ENCODE results near the gene COQ8A. TPM values are rescaled to one million over a fixed set of nuclear protein-coding genes. Genes with fewer than 3 reads are reported as not detected.

COQ8A gene
- 10.2 TPM for polyA plus RNA-seq (2012; ENCODE audit: missing spikeins)

GRCh38 chr1:226940029-226940805 is at the start of gene COQ8A:
COQ8A (plus strand) TSS chr1:226940294; CDS start chr1:226961386, 21,092 bp downstream.
- DNase-seq (ENCODE audit: insufficient read length) (peak; percentile 96), FAIRE-seq (peak; percentile 99)
- TF ChIP-seq TAF1 (IDR thresholded peaks at IDR 0.05; ENCODE audit: borderline replicate concordance, low read depth, low read length): no peak
- no peak for TF ChIP-seq POLR2A (IDR thresholded peaks at IDR 0.05; ENCODE audit: low read depth, low read length)
- TF ChIP-seq POLR2AphosphoS5 (IDR thresholded peaks at IDR 0.05; ENCODE audit: low read depth, low read length): no peak

DNA sequence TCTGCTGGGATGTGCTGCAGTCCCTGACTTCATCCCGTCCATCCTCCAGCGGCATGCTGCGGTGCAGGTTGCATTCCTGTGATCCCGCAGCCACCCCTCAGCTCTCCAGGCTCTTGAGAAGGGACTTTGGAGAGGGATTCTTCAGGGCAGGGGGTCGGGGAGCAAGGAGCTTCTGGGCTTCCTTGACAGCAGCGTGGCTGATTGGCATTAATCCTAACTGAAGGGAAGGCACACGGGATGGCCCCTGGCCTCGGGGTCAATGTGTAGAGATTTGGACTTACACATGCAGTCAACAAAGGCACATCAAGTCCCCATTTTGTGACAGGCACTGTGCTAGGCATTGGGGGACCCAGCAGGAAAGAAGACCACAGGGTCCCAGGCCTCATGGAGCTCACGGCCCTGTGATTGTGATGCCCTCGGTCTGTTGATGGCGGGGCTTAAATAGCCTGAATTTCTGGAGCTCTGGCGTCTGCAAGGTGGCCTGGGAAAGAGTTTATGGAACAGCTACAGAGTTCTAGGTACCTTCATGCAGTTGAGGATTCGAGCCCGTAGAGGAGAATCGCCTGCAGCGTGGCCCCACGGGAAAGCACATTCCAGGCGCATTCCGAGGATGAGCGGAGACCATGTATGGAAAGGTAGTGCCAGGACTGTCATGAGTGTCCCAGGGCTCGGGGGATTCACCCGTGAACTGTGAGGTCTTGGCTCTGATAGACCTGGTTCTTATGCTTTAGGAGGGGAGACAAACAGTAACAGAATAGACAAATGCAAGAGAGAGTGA is 49.6 kb upstream of the COQ8A start:
- DNase-seq (ENCODE audit: insufficient read length) (no peak), FAIRE-seq (no peak)
- no peak for TF ChIP-seq POLR2A (IDR thresholded peaks at IDR 0.05; ENCODE audit: low read depth, low read length)
- no peak for TF ChIP-seq TAF1 (IDR thresholded peaks at IDR 0.05; ENCODE audit: borderline replicate concordance, low read depth, low read length)
- TF ChIP-seq POLR2AphosphoS5 (IDR thresholded peaks at IDR 0.05; ENCODE audit: low read depth, low read length): no peak

GRCh38 chr1:226891346-226891745 is 48.7 kb upstream of the COQ8A start:
- FAIRE-seq: no peak
- TF ChIP-seq POLR2A (IDR thresholded peaks at IDR 0.05; ENCODE audit: low read depth, low read length): no peak
- TF ChIP-seq TAF1 (IDR thresholded peaks at IDR 0.05; ENCODE audit: borderline replicate concordance, low read depth, low read length): no peak
- TF ChIP-seq POLR2AphosphoS5 (IDR thresholded peaks at IDR 0.05; ENCODE audit: low read depth, low read length): no peak

DNA sequence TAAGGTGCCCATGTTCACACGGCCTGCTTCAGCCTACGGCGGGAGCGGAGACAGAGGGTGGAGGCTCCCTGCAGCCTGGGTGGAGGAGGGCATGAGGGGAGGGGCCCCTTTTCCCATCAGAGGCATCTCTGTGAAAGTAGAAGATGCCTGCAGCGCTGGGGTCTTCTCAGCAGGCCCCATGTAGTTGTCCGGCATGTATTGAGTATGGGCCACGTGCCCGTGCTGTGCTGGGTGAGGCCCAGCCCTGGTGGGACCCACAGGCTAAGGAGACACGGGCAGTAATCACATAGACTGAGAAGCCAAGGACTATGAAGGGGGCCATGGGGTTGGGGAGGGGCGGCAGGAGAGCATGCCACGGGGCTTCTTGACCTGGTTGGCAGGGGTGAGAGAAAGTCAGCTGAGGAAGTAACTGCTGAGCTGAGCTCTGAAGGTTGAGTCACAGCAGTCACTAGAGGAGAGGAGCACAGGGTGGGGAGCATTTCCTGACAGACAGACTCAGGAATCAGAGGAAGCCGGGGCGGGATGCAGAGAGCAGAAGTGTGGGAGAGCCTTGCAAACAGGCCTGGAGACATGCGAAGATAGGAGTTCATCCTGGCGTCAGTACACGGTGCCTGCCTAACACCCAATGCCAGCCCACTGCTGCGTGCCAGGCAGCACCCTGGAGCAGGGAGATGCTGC is 48.1 kb upstream of the COQ8A start:
- FAIRE-seq (no peak), DNase-seq (ENCODE audit: insufficient read length) (no peak)
- no peak for TF ChIP-seq POLR2A (IDR thresholded peaks at IDR 0.05; ENCODE audit: low read depth, low read length)
- no peak for TF ChIP-seq TAF1 (IDR thresholded peaks at IDR 0.05; ENCODE audit: borderline replicate concordance, low read depth, low read length)
- TF ChIP-seq POLR2AphosphoS5 (IDR thresholded peaks at IDR 0.05; ENCODE audit: low read depth, low read length): no peak

More at GRCh38 chr1:226891346-226891745, 48.7 kb upstream of the COQ8A start:
- no peak for DNase-seq (ENCODE audit: insufficient read length)

GRCh38 chr1:226892524-226892875 is 47.6 kb upstream of the COQ8A start:
- no peak for FAIRE-seq
- DNase-seq (ENCODE audit: insufficient read length): no peak

DNA sequence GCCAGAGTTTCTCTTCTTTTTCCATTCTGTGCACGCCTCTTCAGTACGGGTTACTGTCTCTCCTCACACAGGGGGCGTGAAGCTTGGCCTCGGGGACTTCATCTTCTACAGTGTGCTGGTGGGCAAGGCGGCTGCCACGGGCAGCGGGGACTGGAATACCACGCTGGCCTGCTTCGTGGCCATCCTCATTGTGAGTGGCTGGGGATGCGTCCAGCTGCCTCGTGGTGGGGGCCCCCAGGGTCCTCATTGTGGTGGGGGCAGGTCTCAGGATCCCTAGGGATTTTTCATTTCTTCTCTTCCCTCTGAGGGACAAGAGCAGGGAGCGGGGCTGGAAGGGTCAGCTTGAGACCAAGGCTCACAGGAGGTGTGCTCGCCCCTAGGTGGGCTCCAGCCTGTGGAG is 46.2 kb upstream of the COQ8A start:
- no peak for DNase-seq (ENCODE audit: insufficient read length)
- no peak for FAIRE-seq

More at GRCh38 chr1:226892524-226892875, 47.6 kb upstream of the COQ8A start:
- TF ChIP-seq POLR2AphosphoS5 (IDR thresholded peaks at IDR 0.05; ENCODE audit: low read depth, low read length): no peak
- TF ChIP-seq POLR2A (IDR thresholded peaks at IDR 0.05; ENCODE audit: low read depth, low read length): no peak
- TF ChIP-seq TAF1 (IDR thresholded peaks at IDR 0.05; ENCODE audit: borderline replicate concordance, low read depth, low read length): no peak

DNA sequence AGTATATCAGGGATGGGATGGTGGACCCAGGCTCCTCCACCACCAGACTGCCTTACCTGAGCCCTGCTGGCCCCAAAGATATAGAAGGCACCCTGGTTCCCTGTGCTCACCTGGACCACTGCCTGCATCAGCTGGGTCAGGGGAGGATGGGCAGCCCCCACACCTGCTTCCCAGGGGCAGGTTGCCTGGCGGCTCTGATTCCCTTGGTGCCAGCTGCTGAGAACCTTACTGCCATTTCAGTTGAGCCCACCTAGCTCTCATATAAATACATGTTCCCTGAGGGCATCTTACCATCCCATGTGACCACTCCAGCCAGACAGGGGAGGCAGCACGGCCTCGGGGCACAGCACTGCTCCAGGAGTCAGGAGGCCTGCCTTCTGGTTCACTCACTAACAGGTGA is 45.3 kb upstream of the COQ8A start:
- FAIRE-seq (no peak), DNase-seq (ENCODE audit: insufficient read length) (no peak)
- TF ChIP-seq POLR2A (IDR thresholded peaks at IDR 0.05; ENCODE audit: low read depth, low read length) (no peak), POLR2AphosphoS5 (IDR thresholded peaks at IDR 0.05; ENCODE audit: low read depth, low read length) (no peak), TAF1 (IDR thresholded peaks at IDR 0.05; ENCODE audit: borderline replicate concordance, low read depth, low read length) (no peak)

More for the DNA sequence above, 46.2 kb upstream of the COQ8A start:
- TF ChIP-seq POLR2A (IDR thresholded peaks at IDR 0.05; ENCODE audit: low read depth, low read length) (no peak), TAF1 (IDR thresholded peaks at IDR 0.05; ENCODE audit: borderline replicate concordance, low read depth, low read length) (no peak), POLR2AphosphoS5 (IDR thresholded peaks at IDR 0.05; ENCODE audit: low read depth, low read length) (no peak)

DNA sequence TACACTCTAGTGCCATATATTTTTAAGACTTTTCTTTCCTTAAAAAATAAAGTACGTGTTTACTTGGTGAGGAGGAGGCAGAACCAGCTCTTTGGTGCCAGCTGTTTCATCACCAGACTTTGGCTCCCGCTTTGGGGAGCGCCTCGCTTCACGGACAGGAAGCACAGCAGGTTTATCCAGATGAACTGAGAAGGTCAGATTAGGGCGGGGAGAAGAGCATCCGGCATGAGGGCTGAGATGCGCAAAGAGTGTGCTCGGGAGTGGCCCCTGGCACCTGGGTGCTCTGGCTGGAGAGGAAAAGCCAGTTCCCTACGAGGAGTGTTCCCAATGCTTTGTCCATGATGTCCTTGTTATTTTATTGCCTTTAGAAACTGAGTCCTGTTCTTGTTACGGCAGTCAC is 44.5 kb upstream of the COQ8A start:
- no peak for TF ChIP-seq POLR2AphosphoS5 (IDR thresholded peaks at IDR 0.05; ENCODE audit: low read depth, low read length)
- TF ChIP-seq TAF1 (IDR thresholded peaks at IDR 0.05; ENCODE audit: borderline replicate concordance, low read depth, low read length): no peak
- no peak for TF ChIP-seq POLR2A (IDR thresholded peaks at IDR 0.05; ENCODE audit: low read depth, low read length)
- FAIRE-seq (no peak), DNase-seq (ENCODE audit: insufficient read length) (no peak)

DNA sequence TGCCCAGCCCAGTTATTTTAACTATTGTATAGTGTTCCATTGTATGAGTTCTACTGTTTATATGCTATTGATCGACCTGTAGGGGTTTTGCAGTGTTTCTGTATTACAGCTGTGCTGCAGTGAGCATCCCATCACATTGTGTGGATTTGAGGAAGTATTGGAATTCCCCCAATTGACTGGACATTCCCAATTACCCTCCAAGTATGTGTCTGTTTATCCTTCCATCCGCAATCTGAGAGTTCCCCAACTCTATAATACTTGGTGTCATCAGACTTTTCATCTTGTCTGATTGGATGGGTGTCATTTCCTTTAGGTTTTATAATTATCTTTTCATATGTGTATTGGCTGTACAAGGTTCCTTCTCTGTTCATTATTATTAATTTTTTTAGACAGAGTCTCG is 41.8 kb upstream of the COQ8A start:
- FAIRE-seq (no peak), DNase-seq (ENCODE audit: insufficient read length) (no peak)
- no peak for TF ChIP-seq POLR2A (IDR thresholded peaks at IDR 0.05; ENCODE audit: low read depth, low read length)
- TF ChIP-seq POLR2AphosphoS5 (IDR thresholded peaks at IDR 0.05; ENCODE audit: low read depth, low read length): no peak
- no peak for TF ChIP-seq TAF1 (IDR thresholded peaks at IDR 0.05; ENCODE audit: borderline replicate concordance, low read depth, low read length)

- no peak for DNase-seq (ENCODE audit: insufficient read length)
- TF ChIP-seq POLR2AphosphoS5 (IDR thresholded peaks at IDR 0.05; ENCODE audit: low read depth, low read length) (no peak), POLR2A (IDR thresholded peaks at IDR 0.05; ENCODE audit: low read depth, low read length) (no peak)
- FAIRE-seq: no peak
Observed at GRCh38 chr1:226901421-226901820, 38.7 kb upstream of the COQ8A start.

DNA sequence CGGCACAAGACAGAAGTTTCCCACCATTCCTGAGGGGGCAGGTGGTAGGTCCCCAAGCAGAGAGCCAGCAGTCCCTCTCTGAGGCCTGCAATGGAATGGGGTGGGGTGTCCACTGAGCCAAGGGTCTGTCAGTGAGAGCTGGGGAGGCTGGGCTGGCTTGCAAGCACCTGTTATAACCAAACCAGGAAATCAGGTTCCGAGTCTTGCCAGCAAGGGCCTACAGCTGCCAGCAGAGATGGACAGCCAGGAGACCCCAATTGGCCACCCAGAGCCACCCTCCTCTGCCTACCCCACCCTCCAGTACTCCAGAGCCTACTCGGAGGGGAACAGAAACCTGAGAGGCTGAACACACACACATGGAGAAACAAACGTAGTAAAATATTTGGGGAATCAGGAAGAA is 37.5 kb upstream of the COQ8A start:
- TF ChIP-seq TAF1 (IDR thresholded peaks at IDR 0.05; ENCODE audit: borderline replicate concordance, low read depth, low read length) (no peak), POLR2A (IDR thresholded peaks at IDR 0.05; ENCODE audit: low read depth, low read length) (no peak), POLR2AphosphoS5 (IDR thresholded peaks at IDR 0.05; ENCODE audit: low read depth, low read length) (no peak)
- FAIRE-seq: no peak

More for the DNA sequence above, 37.5 kb upstream of the COQ8A start:
- no peak for DNase-seq (ENCODE audit: insufficient read length)
